Measurements from ENCODE around the gene MDGA2.

The MDGA2 gene

DNA sequence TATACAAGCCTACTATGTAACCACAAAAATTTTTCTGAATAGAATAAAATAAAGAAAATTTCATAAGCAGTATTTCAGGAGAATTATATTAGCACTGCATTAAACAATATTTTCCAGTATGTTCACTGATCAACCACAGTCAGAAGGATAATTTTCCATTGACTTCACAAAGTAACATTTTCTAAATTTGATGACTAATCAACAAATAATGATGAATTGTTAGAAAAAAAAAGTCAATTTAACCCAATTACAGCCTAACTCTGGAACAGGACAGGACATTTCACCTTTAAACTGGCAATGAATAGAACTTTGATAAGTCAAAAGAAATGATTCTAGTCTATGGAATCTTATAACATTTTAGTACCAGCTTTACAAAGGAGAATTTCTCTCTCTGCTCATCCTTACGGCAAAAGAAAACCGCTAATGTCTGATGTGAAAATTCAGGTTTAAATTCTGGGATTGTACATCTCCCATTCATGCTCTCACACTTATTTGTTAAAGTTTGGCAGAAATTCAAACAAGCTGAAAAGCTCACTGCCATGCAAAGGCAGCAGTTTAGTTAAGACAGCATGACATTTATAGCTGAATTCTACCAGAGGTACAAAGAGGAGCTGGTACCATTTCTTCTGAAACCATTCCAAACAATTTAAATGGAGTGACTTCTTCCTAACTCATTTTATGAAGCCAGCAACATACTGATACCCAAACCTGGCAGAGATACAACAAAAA, 84.5 kb downstream of the MDGA2 start:
- DNase-seq (ENCODE audit: low read depth): no peak
- TF ChIP-seq, protein P1, sequence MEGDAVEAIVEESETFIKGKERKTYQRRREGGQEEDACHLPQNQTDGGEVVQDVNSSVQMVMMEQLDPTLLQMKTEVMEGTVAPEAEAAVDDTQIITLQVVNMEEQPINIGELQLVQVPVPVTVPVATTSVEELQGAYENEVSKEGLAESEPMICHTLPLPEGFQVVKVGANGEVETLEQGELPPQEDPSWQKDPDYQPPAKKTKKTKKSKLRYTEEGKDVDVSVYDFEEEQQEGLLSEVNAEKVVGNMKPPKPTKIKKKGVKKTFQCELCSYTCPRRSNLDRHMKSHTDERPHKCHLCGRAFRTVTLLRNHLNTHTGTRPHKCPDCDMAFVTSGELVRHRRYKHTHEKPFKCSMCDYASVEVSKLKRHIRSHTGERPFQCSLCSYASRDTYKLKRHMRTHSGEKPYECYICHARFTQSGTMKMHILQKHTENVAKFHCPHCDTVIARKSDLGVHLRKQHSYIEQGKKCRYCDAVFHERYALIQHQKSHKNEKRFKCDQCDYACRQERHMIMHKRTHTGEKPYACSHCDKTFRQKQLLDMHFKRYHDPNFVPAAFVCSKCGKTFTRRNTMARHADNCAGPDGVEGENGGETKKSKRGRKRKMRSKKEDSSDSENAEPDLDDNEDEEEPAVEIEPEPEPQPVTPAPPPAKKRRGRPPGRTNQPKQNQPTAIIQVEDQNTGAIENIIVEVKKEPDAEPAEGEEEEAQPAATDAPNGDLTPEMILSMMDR (IDR thresholded peaks at IDR 0.05; ENCODE audit: low read depth, low read length, missing control alignments): no peak
- no peak overlapping the region for H3K4me3 ChIP-seq (ENCODE audit: low read depth, low read length)

DNA sequence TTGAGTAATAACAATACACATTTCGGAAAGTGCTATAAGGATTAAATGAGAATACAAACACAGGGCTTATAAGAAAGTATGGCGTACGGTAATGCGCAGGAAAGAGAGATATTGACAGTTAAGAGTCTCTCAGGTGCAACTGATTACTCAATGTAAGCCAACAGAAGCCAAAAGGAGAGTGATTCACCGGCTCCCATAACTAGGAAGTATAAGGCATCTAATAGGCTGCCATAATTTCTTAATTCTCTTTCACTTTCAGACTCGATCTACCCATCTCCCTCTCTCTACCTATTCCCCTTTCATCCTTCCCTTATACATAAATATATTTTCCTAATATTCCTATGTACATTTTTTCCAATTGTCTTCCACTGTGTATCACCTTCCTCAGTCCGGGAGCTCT, 90.0 kb downstream of the MDGA2 start:
- no peak overlapping the region for H3K4me3 ChIP-seq (ENCODE audit: low read depth, low read length)
- DNase-seq (ENCODE audit: low read depth): no peak

DNA sequence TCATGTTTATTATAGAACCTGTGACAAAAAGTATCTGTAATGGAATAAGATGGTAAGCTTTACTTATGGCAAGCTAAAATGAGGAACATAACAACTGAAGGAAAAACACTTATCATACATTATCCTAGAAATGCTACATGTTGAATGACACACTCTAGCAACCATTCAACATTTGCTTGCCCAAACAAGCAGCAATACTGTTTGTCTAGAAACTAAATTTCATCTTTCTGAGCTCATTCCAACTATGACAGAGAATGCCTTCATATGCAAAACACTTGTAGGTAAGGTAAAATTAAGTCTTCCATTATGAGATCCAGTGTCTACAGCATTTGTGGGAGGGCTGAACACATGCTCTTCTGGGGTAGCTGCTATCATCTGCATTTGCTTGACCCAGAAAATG, 108.1 kb downstream of the MDGA2 start:
- TF ChIP-seq, protein P1 (IDR thresholded peaks at IDR 0.05; ENCODE audit: low read depth, low read length, missing control alignments): no peak
- no peak overlapping the region for H3K4me3 ChIP-seq (ENCODE audit: low read depth, low read length)
- no peak for DNase-seq (ENCODE audit: low read depth)

More for the DNA sequence above, 90.0 kb downstream of the MDGA2 start:
- TF ChIP-seq, protein P1 (IDR thresholded peaks at IDR 0.05; ENCODE audit: low read depth, low read length, missing control alignments): no peak

DNA sequence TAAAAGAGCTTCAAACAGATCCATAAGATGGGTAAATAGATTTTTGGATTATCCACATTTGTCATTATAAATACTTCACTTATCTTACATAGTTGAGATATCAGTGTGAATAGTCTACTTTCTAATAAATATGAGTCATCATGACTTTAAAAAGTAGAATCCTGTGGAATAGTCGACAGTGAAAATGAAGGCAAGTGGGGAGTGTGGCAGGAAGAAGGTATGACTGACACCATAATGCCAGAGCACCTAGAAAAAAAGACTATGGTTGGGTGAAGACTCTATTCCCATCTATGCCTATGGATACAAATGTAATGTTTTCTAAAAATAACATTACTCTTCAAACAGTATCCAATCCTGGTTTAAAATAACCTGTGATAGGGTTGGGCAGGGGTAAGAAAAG, 117.5 kb downstream of the MDGA2 start:
- TF ChIP-seq, protein P1 (IDR thresholded peaks at IDR 0.05; ENCODE audit: low read depth, low read length, missing control alignments): no peak
- DNase-seq (ENCODE audit: low read depth): no peak

DNA sequence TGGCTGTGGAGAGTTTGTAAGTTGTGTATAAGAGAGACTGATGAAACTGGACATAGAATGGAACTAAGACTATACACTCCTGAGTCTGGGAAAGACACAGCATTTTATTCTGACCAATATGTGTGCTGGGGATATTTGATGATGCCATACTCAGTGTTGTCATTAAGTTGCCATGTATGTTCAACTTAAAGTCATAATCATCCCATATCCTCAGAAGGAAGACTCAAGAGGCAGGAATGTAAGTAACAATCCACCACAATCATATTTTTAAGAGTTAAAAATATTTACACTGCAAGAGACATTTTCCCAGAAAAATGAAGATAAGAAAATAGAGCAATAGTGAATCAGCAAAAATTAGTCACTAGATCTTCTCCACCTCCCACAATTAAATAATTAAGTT, 120.1 kb downstream of the MDGA2 start:
- DNase-seq (ENCODE audit: low read depth): no peak
- TF ChIP-seq, protein P1 (IDR thresholded peaks at IDR 0.05; ENCODE audit: low read depth, low read length, missing control alignments): no peak
- H3K4me3 ChIP-seq (ENCODE audit: low read depth, low read length): no peak overlapping the region

More for the DNA sequence above, 117.5 kb downstream of the MDGA2 start:
- H3K4me3 ChIP-seq (ENCODE audit: low read depth, low read length): no peak overlapping the region

DNA sequence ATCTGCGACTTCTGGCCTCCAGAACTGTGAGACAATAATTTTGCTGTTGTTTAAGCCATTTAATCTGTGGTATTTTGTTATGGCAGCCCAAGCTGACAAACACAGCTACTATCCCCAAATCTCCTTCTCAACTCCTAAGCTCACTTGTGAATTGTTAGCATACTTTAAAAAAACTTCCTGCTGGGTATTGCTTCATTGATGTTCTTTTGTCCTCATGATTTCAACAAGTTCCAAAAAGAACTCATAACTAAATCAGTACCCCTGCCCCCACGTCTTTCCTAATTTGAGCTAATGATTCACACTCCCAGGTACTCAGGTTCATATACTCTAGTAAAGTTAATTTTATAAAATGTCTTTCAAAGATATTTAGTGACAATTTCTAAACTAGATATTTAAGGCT, 125.5 kb downstream of the MDGA2 start:
- TF ChIP-seq, protein P1 (IDR thresholded peaks at IDR 0.05; ENCODE audit: low read depth, low read length, missing control alignments): no peak
- no peak overlapping the region for H3K4me3 ChIP-seq (ENCODE audit: low read depth, low read length)
- no peak for DNase-seq (ENCODE audit: low read depth)

DNA sequence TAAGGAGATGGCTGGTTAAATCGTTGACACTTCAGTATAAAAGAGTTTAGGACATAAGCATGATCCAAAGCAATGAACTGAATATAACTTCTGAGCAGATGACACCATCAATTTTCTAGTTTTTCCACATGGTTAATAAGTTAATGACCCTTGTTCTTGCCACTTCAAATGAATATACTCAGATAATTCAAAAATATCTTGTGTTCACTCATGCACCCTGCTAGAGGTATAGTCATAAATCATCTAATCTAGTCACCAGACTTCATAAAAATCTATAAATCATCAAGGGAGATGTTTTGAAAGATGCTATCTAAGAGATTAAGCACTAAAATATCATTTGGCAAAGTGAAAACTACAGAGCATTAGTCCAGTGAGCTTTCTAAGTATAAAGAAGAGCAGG, 131.9 kb downstream of the MDGA2 start:
- no peak overlapping the region for H3K4me3 ChIP-seq (ENCODE audit: low read depth, low read length)
- TF ChIP-seq, protein P1 (IDR thresholded peaks at IDR 0.05; ENCODE audit: low read depth, low read length, missing control alignments): no peak
- DNase-seq (ENCODE audit: low read depth): no peak

Data from GM12864 (cell line).